Loucy (cell line): Measurements from ENCODE around the gene UBL3.

Source experiments
- H2AFZ ChIP-seq: fragments of 200-600 bp; sonication (generic); 2 replicates; pipeline ENCODE4 v1.6.0; 2016; ENCODE audit warnings: antibody characterized with exemption, mild to moderate bottlenecking, low read length, moderate library complexity
- H3F3A ChIP-seq: fragments of 200-600 bp; 2 replicates; pipeline ENCODE4 v1.6.0; 2016; ENCODE audit warnings: antibody characterized with exemption, low read depth, mild to moderate bottlenecking
- H3K27me3 ChIP-seq: fragments of 200-600 bp; sonication (generic); 2 replicates; pipeline ENCODE4 v1.6.1; 2014; ENCODE audit warnings: low read length, mild to moderate bottlenecking; ENCODE audit not compliant: insufficient read depth, poor library complexity, severe bottlenecking
- H3K36me3 ChIP-seq: fragments of 200-600 bp; sonication (generic); 2 replicates; pipeline ENCODE4 v1.6.1; 2016; ENCODE audit warnings: low read length; ENCODE audit not compliant: insufficient read depth
- H3K4me1 ChIP-seq: fragments of 200-600 bp; sonication (generic); 2 replicates; pipeline ENCODE4 v1.5.1; 2014; ENCODE audit warnings: low read length, mild to moderate bottlenecking; ENCODE audit not compliant: insufficient read depth, poor library complexity, severe bottlenecking
- H3K4me2 ChIP-seq: fragments of 200-600 bp; sonication (generic); 2 replicates; pipeline ENCODE4 v1.6.0; 2014; ENCODE audit warnings: antibody characterized with exemption, low read length, low read depth, mild to moderate bottlenecking; ENCODE audit not compliant: poor library complexity, severe bottlenecking
- H3K4me3 ChIP-seq: fragments of 200-600 bp; sonication (generic); 2 replicates; pipeline ENCODE4 v1.5.1; 2014; ENCODE audit warnings: low read length, mild to moderate bottlenecking, mixed read lengths; ENCODE audit not compliant: poor library complexity, severe bottlenecking
- H3K79me2 ChIP-seq: fragments of 200-600 bp; sonication (generic); 2 replicates; pipeline ENCODE4 v1.6.1; 2014; ENCODE audit warnings: low read length; ENCODE audit not compliant: insufficient read depth
- H3K9ac ChIP-seq: fragments of 200-600 bp; sonication (generic); 2 replicates; pipeline ENCODE4 v1.6.0; 2014; ENCODE audit warnings: mild to moderate bottlenecking, low read depth, low read length, moderate library complexity; ENCODE audit not compliant: poor library complexity, severe bottlenecking
- H3K9me2 ChIP-seq: fragments of 200-600 bp; sonication (generic); replicated peaks from 2 replicates; pipeline ENCODE4 v1.6.1; 2016; ENCODE audit warnings: low read depth, low read length, mixed read lengths
- H3K9me3 ChIP-seq: fragments of 200-600 bp; sonication (generic); 2 replicates; pipeline ENCODE4 v1.6.1; 2014; ENCODE audit warnings: mild to moderate bottlenecking, antibody characterized with exemption, low read length, low read depth; ENCODE audit not compliant: insufficient read depth
- H4K20me1 ChIP-seq: fragments of 200-600 bp; sonication (generic); 2 replicates; pipeline ENCODE4 v1.6.0; 2014; ENCODE audit warnings: antibody characterized with exemption, low read length, mild to moderate bottlenecking; ENCODE audit not compliant: insufficient read depth, poor library complexity, severe bottlenecking
- CTCF ChIP-seq: fragments of 200-600 bp; sonication (generic); conservative IDR thresholded peaks from 2 replicates; pipeline ENCODE4 v1.5.1; 2014; ENCODE audit warnings: mild to moderate bottlenecking, antibody characterized with exemption, low read length
- EZH2phosphoT487 ChIP-seq: fragments of 200-600 bp; IDR thresholded peaks from 2 replicates; pipeline ENCODE4 v1.6.1; 2018; ENCODE audit warnings: antibody characterized with exemption, mild to moderate bottlenecking, moderate library complexity, borderline replicate concordance

The UBL3 gene

GRCh38 chr13:29858231-29858630 is 7.8 kb upstream of the UBL3 start:
- Histone ChIP-seq H3K79me2 (no peaks in the 10 kb centered on the region), H3K4me2 (no peak overlapping the region), H3K9me2 (no peaks in the 10 kb centered on the region), H3K36me3 (no peaks in the 10 kb centered on the region), H3K4me1 (peaks cover 11% of the 10 kb centered on the region), H3K4me3 (no peak overlapping the region), H3K27me3 (no peaks in the 10 kb centered on the region), H4K20me1 (no peaks in the 10 kb centered on the region), H3F3A (no peaks in the 10 kb centered on the region), H2AFZ (0 out of 2 replicates have a peak overlapping the region, but pooled peaks have one; percentile 16), H3K9me3 (no peaks in the 10 kb centered on the region), H3K9ac (no peak overlapping the region)
- no peak for TF ChIP-seq CTCF
- no peak for TF ChIP-seq EZH2phosphoT487

GRCh38 chr13:29857085-29857484 is 6.7 kb upstream of the UBL3 start:
- Histone ChIP-seq H2AFZ (no peak overlapping the region), H3F3A (no peaks in the 10 kb centered on the region), H3K4me1 (peaks cover 11% of the 10 kb centered on the region), H3K9ac (no peak overlapping the region), H3K79me2 (no peaks in the 10 kb centered on the region), H4K20me1 (no peaks in the 10 kb centered on the region), H3K4me2 (no peak overlapping the region), H3K9me3 (no peaks in the 10 kb centered on the region), H3K36me3 (no peaks in the 10 kb centered on the region), H3K4me3 (no peak overlapping the region), H3K27me3 (no peaks in the 10 kb centered on the region), H3K9me2 (no peaks in the 10 kb centered on the region)
- TF ChIP-seq EZH2phosphoT487 (no peak), CTCF (no peak)

- no peak for TF ChIP-seq CTCF
- no peak for TF ChIP-seq EZH2phosphoT487
- Histone ChIP-seq H3K36me3 (no peaks in the 10 kb centered on the region), H3K9ac (no peak overlapping the region), H3K4me1 (peaks cover 11% of the 10 kb centered on the region), H3K9me3 (no peaks in the 10 kb centered on the region), H3K4me2 (no peak overlapping the region), H3F3A (no peaks in the 10 kb centered on the region), H3K79me2 (no peaks in the 10 kb centered on the region), H4K20me1 (no peaks in the 10 kb centered on the region), H3K4me3 (no peak overlapping the region), H3K27me3 (no peaks in the 10 kb centered on the region), H2AFZ (no peak overlapping the region), H3K9me2 (no peaks in the 10 kb centered on the region)
These were observed 6.0 kb upstream of the UBL3 start for GRCh38 chr13:29856426-29856825.
